ENCODE data around the gene NOL9. TPM values are rescaled to one million over a fixed set of nuclear protein-coding genes. Genes with fewer than 3 reads are reported as not detected.
A peak's percentile ranks its signal among the peaks of the same experiment; 100 is the strongest.

The NOL9 gene
- total RNA-seq, 1 donor from 2014 or later: 16.7 TPM

GRCh38 chr1:6588128-6588892, 34.0 kb upstream of the NOL9 start:
- Histone ChIP-seq H3K27ac (no peak overlapping the region), H3K4me1 (peaks cover 67% of the 10 kb centered on the region), H3K4me3 (no peak overlapping the region), H3K27me3 (no peaks in the 10 kb centered on the region), H3K36me3 (peaks cover 0 to 51% of the 10 kb centered on the region in 2 donors), H3K9me3 (no peaks in the 10 kb centered on the region)
- TF ChIP-seq POLR2A (IDR thresholded peaks at IDR 0.05) (no peak), POLR2AphosphoS5 (IDR thresholded peaks at IDR 0.05; ENCODE audit: insufficient read depth in 1 of 2, low read depth in 1 of 2) (no peak), CTCF (IDR thresholded peaks at IDR 0.05) (no peak)
- DNase-seq (ENCODE audit: extremely low spot score in 2 of 2): peak in 1 of 2 donors; percentile 83
- intact Hi-C loops (cut with DNase I): no loop called here

GRCh38 chr1:6587261-6588005, 33.1 kb upstream of the NOL9 start:
- H3K4me3 ChIP-seq: no peak overlapping the region
- no peak overlapping the region for H3K27ac ChIP-seq
- intact Hi-C loops (cut with DNase I): no loop called here
- no peak for TF ChIP-seq POLR2A (IDR thresholded peaks at IDR 0.05)
- no peak for TF ChIP-seq POLR2AphosphoS5 (IDR thresholded peaks at IDR 0.05; ENCODE audit: insufficient read depth in 1 of 2, low read depth in 1 of 2)
- no peak for TF ChIP-seq CTCF (IDR thresholded peaks at IDR 0.05)
- peaks cover 0 to 42% of the 10 kb centered on the region in 2 donors for H3K36me3 ChIP-seq
- DNase-seq (ENCODE audit: extremely low spot score in 2 of 2): peak in 1 of 2 donors; percentile 83
- H3K4me1 ChIP-seq: peaks cover 64% of the 10 kb centered on the region
- H3K27me3 ChIP-seq: no peaks in the 10 kb centered on the region
- no peaks in the 10 kb centered on the region for H3K9me3 ChIP-seq

GRCh38 chr1:6586404-6586816, 32.1 kb upstream of the NOL9 start:
- Histone ChIP-seq H3K36me3 (peaks cover 0 to 32% of the 10 kb centered on the region in 2 donors), H3K4me1 (peaks cover 64% of the 10 kb centered on the region), H3K27me3 (no peaks in the 10 kb centered on the region), H3K9me3 (no peaks in the 10 kb centered on the region), H3K27ac (no peak overlapping the region), H3K4me3 (no peak overlapping the region)
- intact Hi-C loops (cut with DNase I): no loop called here
- no peak for DNase-seq (ENCODE audit: extremely low spot score in 2 of 2)
- no peak for TF ChIP-seq POLR2AphosphoS5 (IDR thresholded peaks at IDR 0.05; ENCODE audit: insufficient read depth in 1 of 2, low read depth in 1 of 2)
- TF ChIP-seq POLR2A (IDR thresholded peaks at IDR 0.05): no peak
- TF ChIP-seq CTCF (IDR thresholded peaks at IDR 0.05): no peak

GRCh38 chr1:6585841-6586240, 31.5 kb upstream of the NOL9 start:
- peaks cover 0 to 26% of the 10 kb centered on the region in 2 donors for H3K36me3 ChIP-seq
- H3K9me3 ChIP-seq: no peaks in the 10 kb centered on the region
- no peak for DNase-seq (ENCODE audit: extremely low spot score in 2 of 2)
- TF ChIP-seq POLR2A (IDR thresholded peaks at IDR 0.05): no peak
- TF ChIP-seq POLR2AphosphoS5 (IDR thresholded peaks at IDR 0.05; ENCODE audit: insufficient read depth in 1 of 2, low read depth in 1 of 2): no peak
- no peak for TF ChIP-seq CTCF (IDR thresholded peaks at IDR 0.05)
- no peak overlapping the region for H3K27ac ChIP-seq
- peaks cover 65% of the 10 kb centered on the region for H3K4me1 ChIP-seq
- no peak overlapping the region for H3K4me3 ChIP-seq
- intact Hi-C loops (cut with DNase I): no loop called here
- no peaks in the 10 kb centered on the region for H3K27me3 ChIP-seq

All from vagina (tissue), 2 donors.